Measurements from ENCODE around the gene DCTD.

DCTD gene

DNA sequence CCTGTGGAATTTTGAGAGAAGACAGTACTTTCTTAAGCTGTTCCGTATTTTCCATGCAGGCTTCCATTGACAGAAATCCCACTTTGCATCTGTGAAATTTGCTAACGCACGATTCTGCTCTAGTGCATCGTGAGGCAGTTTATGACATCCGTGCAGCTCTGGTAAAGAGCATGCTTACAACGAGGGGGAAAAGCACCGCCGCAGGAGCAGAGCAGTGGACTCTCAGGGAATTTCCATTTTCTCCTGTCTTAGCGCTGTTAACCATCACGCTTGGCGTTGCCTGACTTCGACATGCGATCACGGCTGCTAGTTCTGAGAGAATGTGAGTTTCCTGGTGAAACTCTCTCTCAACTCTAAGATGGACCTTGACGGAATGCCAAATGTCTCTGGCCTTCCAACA, 43.9 kb downstream of the DCTD start:
- Histone ChIP-seq H3K9ac (ENCODE audit: low read length) (no peak overlapping the region), H3K4me3 (ENCODE audit: low read length) (no peak overlapping the region), H2BK15ac (replicated peaks; ENCODE audit: low read depth) (no peak overlapping the region), H3K4ac (ENCODE audit: low read depth, low read length) (no peak overlapping the region), H4K5ac (ENCODE audit: low read length) (no peak overlapping the region), H3K27ac (ENCODE audit: low read depth, low read length) (no peak overlapping the region), H3K36me3 (ENCODE audit: control insufficient read depth, insufficient read depth, low read length) (no peaks in the 10 kb centered on the region), H3K23ac (ENCODE audit: low read length) (no peak overlapping the region), H3K79me2 (ENCODE audit: control insufficient read depth, insufficient read depth, low read length) (no peaks in the 10 kb centered on the region), H2BK120ac (ENCODE audit: low read depth, low read length) (no peak overlapping the region), H3K56ac (ENCODE audit: low read length) (no peak overlapping the region), H4K8ac (ENCODE audit: low read depth, low read length) (no peak overlapping the region), H2BK5ac (ENCODE audit: low read length) (no peak overlapping the region), H3K79me1 (ENCODE audit: low read length) (no peaks in the 10 kb centered on the region), H3K27me3 (ENCODE audit: insufficient read depth, low read length, poor library complexity) (no peaks in the 10 kb centered on the region), H3K4me1 (ENCODE audit: control insufficient read depth, low read depth, low read length) (no peaks in the 10 kb centered on the region), H3K18ac (ENCODE audit: low read length) (no peak overlapping the region), H3K4me2 (ENCODE audit: low read length) (no peak overlapping the region), H2AK5ac (ENCODE audit: low read length) (no peak overlapping the region)
- no CpG with 5 or more reads among the region's 15 CpGs for WGBS (ENCODE audit: extremely low coverage, insufficient coverage, low lambda C conversion rate)
- no peak for DNase-seq

DNA sequence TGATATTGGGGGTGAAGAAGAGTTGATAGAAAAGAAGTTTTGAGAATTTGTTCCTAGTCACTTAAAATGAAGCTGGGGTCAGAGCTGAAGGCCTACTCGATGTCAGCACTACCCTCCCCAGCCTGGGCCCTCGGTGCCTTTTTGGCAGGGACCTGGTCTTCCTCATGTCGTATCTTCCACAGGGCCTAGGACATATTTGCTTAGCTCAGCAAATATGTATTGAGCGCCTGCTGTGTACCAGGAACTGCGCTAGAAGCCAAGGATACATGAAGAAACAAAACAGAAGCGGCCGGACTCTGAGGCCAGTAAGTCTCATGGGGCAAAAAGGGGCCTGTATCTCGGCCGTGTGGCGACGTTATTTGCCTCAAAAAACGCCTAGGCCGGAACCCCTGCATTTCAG, 44.3 kb downstream of the DCTD start:
- Histone ChIP-seq H3K4me3 (ENCODE audit: low read length) (no peak overlapping the region), H4K8ac (ENCODE audit: low read depth, low read length) (no peak overlapping the region), H3K4me2 (ENCODE audit: low read length) (no peak overlapping the region), H4K5ac (ENCODE audit: low read length) (no peak overlapping the region), H3K9ac (ENCODE audit: low read length) (no peak overlapping the region), H3K4me1 (ENCODE audit: control insufficient read depth, low read depth, low read length) (no peaks in the 10 kb centered on the region), H2BK5ac (ENCODE audit: low read length) (no peak overlapping the region), H3K36me3 (ENCODE audit: control insufficient read depth, insufficient read depth, low read length) (no peaks in the 10 kb centered on the region), H3K79me1 (ENCODE audit: low read length) (no peaks in the 10 kb centered on the region), H3K18ac (ENCODE audit: low read length) (no peak overlapping the region), H3K79me2 (ENCODE audit: control insufficient read depth, insufficient read depth, low read length) (no peaks in the 10 kb centered on the region), H3K27me3 (ENCODE audit: insufficient read depth, low read length, poor library complexity) (no peaks in the 10 kb centered on the region), H3K27ac (ENCODE audit: low read depth, low read length) (no peak overlapping the region), H2AK5ac (ENCODE audit: low read length) (no peak overlapping the region), H3K56ac (ENCODE audit: low read length) (no peak overlapping the region), H2BK15ac (replicated peaks; ENCODE audit: low read depth) (no peak overlapping the region), H3K4ac (ENCODE audit: low read depth, low read length) (no peak overlapping the region), H3K23ac (ENCODE audit: low read length) (no peak overlapping the region), H2BK120ac (ENCODE audit: low read depth, low read length) (no peak overlapping the region)
- DNase-seq = no peak
- WGBS (ENCODE audit: extremely low coverage, insufficient coverage, low lambda C conversion rate) = no CpG with 5 or more reads among the region's 13 CpGs

DNA sequence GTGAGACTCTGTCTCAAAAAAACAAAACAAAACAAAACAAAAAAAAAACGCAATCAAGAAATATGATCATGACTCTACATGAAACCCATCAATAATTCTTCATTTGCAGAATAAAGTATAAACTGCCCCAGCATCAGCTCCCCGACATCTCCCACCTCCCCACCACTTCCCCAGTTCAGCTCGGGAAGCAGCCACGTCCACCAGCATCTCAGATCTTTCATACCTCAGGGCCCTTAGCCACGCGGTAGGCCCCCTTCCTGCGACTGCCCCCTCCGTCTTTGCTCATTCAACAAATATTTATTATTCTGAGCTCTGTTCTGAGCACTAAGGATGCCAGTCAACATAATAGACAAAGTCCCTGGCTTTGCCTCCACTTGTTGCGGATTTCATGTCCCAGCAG, 45.6 kb downstream of the DCTD start:
- Histone ChIP-seq H3K27ac (ENCODE audit: low read depth, low read length) (no peak overlapping the region), H4K5ac (ENCODE audit: low read length) (no peak overlapping the region), H3K4ac (ENCODE audit: low read depth, low read length) (no peak overlapping the region), H4K8ac (ENCODE audit: low read depth, low read length) (no peak overlapping the region), H3K4me2 (ENCODE audit: low read length) (no peak overlapping the region), H3K79me2 (ENCODE audit: control insufficient read depth, insufficient read depth, low read length) (no peaks in the 10 kb centered on the region), H2BK5ac (ENCODE audit: low read length) (no peak overlapping the region), H3K27me3 (ENCODE audit: insufficient read depth, low read length, poor library complexity) (no peaks in the 10 kb centered on the region), H2BK15ac (replicated peaks; ENCODE audit: low read depth) (no peak overlapping the region), H3K36me3 (ENCODE audit: control insufficient read depth, insufficient read depth, low read length) (no peaks in the 10 kb centered on the region), H3K79me1 (ENCODE audit: low read length) (no peaks in the 10 kb centered on the region), H3K56ac (ENCODE audit: low read length) (no peak overlapping the region), H3K4me1 (ENCODE audit: control insufficient read depth, low read depth, low read length) (no peaks in the 10 kb centered on the region), H3K4me3 (ENCODE audit: low read length) (no peak overlapping the region), H3K18ac (ENCODE audit: low read length) (no peak overlapping the region), H3K23ac (ENCODE audit: low read length) (no peak overlapping the region), H3K9ac (ENCODE audit: low read length) (no peak overlapping the region), H2BK120ac (ENCODE audit: low read depth, low read length) (no peak overlapping the region), H2AK5ac (ENCODE audit: low read length) (no peak overlapping the region)
- WGBS (ENCODE audit: extremely low coverage, insufficient coverage, low lambda C conversion rate) = no CpG with 5 or more reads among the region's 9 CpGs
- DNase-seq = no peak

DNA sequence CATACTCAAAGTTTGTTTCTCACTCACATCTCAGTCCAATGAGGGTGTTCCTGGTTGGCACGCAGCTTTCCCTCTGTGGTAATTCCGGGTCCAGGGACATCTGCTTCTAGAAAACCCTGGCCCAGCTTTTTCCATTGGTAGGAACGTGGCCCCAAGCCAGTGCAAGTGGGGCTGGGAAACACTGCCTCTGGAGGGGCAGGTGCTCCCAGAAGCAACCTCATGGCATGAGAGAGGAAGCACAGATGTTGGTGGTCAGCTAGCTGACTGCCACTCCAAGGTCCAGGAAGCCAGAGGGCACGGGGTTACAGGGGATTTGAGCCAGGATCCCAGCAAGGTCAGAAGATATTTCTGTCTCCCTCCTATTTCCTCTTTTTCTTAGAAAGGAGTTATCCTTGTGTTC, 47.5 kb downstream of the DCTD start:
- Histone ChIP-seq H3K9ac (ENCODE audit: low read length) (no peak overlapping the region), H3K56ac (ENCODE audit: low read length) (no peak overlapping the region), H4K5ac (ENCODE audit: low read length) (no peak overlapping the region), H3K4me3 (ENCODE audit: low read length) (no peak overlapping the region), H3K4me1 (ENCODE audit: control insufficient read depth, low read depth, low read length) (no peaks in the 10 kb centered on the region), H3K23ac (ENCODE audit: low read length) (no peak overlapping the region), H2BK15ac (replicated peaks; ENCODE audit: low read depth) (no peak overlapping the region), H3K79me1 (ENCODE audit: low read length) (no peaks in the 10 kb centered on the region), H3K27ac (ENCODE audit: low read depth, low read length) (no peak overlapping the region), H3K18ac (ENCODE audit: low read length) (no peak overlapping the region), H2BK5ac (ENCODE audit: low read length) (no peak overlapping the region), H2AK5ac (ENCODE audit: low read length) (no peak overlapping the region), H4K8ac (ENCODE audit: low read depth, low read length) (no peak overlapping the region), H2BK120ac (ENCODE audit: low read depth, low read length) (no peak overlapping the region), H3K27me3 (ENCODE audit: insufficient read depth, low read length, poor library complexity) (no peaks in the 10 kb centered on the region), H3K79me2 (ENCODE audit: control insufficient read depth, insufficient read depth, low read length) (no peaks in the 10 kb centered on the region), H3K4me2 (ENCODE audit: low read length) (no peak overlapping the region), H3K36me3 (ENCODE audit: control insufficient read depth, insufficient read depth, low read length) (no peaks in the 10 kb centered on the region), H3K4ac (ENCODE audit: low read depth, low read length) (no peak overlapping the region)
- WGBS (ENCODE audit: extremely low coverage, insufficient coverage, low lambda C conversion rate) = no CpG with 5 or more reads among the region's 4 CpGs
- no peak for DNase-seq

DNA sequence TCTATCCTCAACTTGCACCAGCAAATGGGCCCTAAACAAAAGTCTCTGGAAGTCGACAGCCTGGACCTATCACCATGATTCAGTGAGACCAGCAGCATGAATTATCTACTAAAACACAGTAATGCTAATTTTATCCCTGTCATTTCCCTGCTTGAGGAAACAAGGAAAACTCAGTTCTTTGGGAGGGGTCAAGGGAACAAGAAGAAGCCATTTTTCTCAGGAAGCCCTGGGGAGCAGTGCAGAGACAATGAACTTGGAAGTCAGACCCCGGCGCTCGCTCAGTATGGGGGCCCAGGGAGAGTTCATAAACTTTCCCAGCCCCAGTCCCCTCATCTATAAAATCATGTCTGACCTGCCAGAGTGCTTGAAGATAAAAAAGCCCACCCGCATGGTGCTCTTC, 50.4 kb downstream of the DCTD start:
- H3K27ac ChIP-seq (ENCODE audit: low read depth, low read length) = no peak overlapping the region
- H3K79me2 ChIP-seq (ENCODE audit: control insufficient read depth, insufficient read depth, low read length) = no peaks in the 10 kb centered on the region
- no peak overlapping the region for H4K8ac ChIP-seq (ENCODE audit: low read depth, low read length)
- no peak overlapping the region for H3K4ac ChIP-seq (ENCODE audit: low read depth, low read length)
- H3K18ac ChIP-seq (ENCODE audit: low read length) = no peak overlapping the region
- H4K5ac ChIP-seq (ENCODE audit: low read length) = no peak overlapping the region
- no peak overlapping the region for H2BK120ac ChIP-seq (ENCODE audit: low read depth, low read length)
- no peak overlapping the region for H3K4me2 ChIP-seq (ENCODE audit: low read length)
- no peak for DNase-seq
- peaks cover 4% of the 10 kb centered on the region for H3K4me1 ChIP-seq (ENCODE audit: control insufficient read depth, low read depth, low read length)
- no peak overlapping the region for H3K23ac ChIP-seq (ENCODE audit: low read length)
- H3K9ac ChIP-seq (ENCODE audit: low read length) = no peak overlapping the region
- H2AK5ac ChIP-seq (ENCODE audit: low read length) = no peak overlapping the region
- no peak overlapping the region for H3K56ac ChIP-seq (ENCODE audit: low read length)
- no peak overlapping the region for H2BK15ac ChIP-seq (replicated peaks; ENCODE audit: low read depth)
- WGBS (ENCODE audit: extremely low coverage, insufficient coverage, low lambda C conversion rate) = no CpG with 5 or more reads among the region's 5 CpGs
- H3K36me3 ChIP-seq (ENCODE audit: control insufficient read depth, insufficient read depth, low read length) = no peaks in the 10 kb centered on the region
- H3K27me3 ChIP-seq (ENCODE audit: insufficient read depth, low read length, poor library complexity) = no peaks in the 10 kb centered on the region
- H2BK5ac ChIP-seq (ENCODE audit: low read length) = no peak overlapping the region
- no peaks in the 10 kb centered on the region for H3K79me1 ChIP-seq (ENCODE audit: low read length)
- H3K4me3 ChIP-seq (ENCODE audit: low read length) = no peak overlapping the region

DNA sequence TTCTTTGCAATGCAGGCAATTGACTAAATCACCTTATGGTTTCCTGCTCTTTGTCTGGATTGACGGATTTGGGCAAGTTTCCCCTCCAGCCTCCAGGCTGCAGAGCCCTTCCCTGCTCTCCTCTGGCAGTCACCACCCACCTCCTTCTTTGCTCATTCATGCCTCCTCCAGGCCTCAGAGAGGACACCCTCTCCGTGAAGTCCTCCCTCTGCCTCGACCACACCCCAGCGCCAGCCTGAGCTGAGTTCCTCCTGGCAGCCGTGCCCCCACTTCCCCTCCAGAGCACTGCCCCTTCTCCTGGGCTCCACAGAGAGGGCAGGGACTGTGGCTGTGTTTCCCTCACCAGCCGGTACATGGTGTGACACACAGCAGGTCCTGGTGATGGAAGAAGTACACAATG, 53.7 kb downstream of the DCTD start:
- Histone ChIP-seq H3K27me3 (ENCODE audit: insufficient read depth, low read length, poor library complexity) (no peaks in the 10 kb centered on the region), H3K4me3 (ENCODE audit: low read length) (no peak overlapping the region), H2AK5ac (ENCODE audit: low read length) (no peak overlapping the region), H3K79me1 (ENCODE audit: low read length) (no peaks in the 10 kb centered on the region), H3K9ac (ENCODE audit: low read length) (no peak overlapping the region), H3K4me2 (ENCODE audit: low read length) (no peak overlapping the region), H4K8ac (ENCODE audit: low read depth, low read length) (no peak overlapping the region), H3K4me1 (ENCODE audit: control insufficient read depth, low read depth, low read length) (peaks cover 4% of the 10 kb centered on the region), H3K23ac (ENCODE audit: low read length) (peak overlapping the region; percentile 1), H3K4ac (ENCODE audit: low read depth, low read length) (no peak overlapping the region), H3K18ac (ENCODE audit: low read length) (no peak overlapping the region), H3K36me3 (ENCODE audit: control insufficient read depth, insufficient read depth, low read length) (no peaks in the 10 kb centered on the region), H2BK5ac (ENCODE audit: low read length) (no peak overlapping the region), H3K56ac (ENCODE audit: low read length) (peak overlapping the region; percentile 31), H2BK15ac (replicated peaks; ENCODE audit: low read depth) (no peak overlapping the region), H2BK120ac (ENCODE audit: low read depth, low read length) (no peak overlapping the region), H3K79me2 (ENCODE audit: control insufficient read depth, insufficient read depth, low read length) (no peaks in the 10 kb centered on the region), H3K27ac (ENCODE audit: low read depth, low read length) (no peak overlapping the region), H4K5ac (ENCODE audit: low read length) (no peak overlapping the region)
- DNase-seq = no peak
- no CpG with 5 or more reads among the region's 6 CpGs for WGBS (ENCODE audit: extremely low coverage, insufficient coverage, low lambda C conversion rate)

Measured in mesendoderm (in vitro differentiated cells).